ENCODE results near the gene CARF. TPM values are rescaled to one million over a fixed set of nuclear protein-coding genes. Genes with fewer than 3 reads are reported as not detected.

Gene CARF
- total RNA-seq, 1 experiment from 2014 or later = 13.8 TPM

DNA sequence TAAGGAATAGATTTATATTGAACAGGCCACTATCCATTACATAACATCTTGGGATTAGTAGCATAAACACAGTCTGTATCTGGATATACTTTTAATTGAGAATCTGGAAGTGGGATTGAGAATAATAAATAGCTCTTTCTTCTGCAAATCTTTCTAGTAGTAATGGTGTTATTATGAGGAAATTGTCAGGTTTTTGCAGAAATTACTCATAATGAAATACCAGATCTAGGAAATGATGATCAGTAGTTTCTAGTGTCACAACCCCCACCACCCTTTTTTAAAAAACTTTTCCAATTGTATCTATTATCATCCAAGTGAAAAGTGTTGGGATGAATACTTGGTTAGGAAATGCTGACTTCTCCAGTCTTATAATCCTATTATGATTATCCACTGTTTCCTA, 121.3 kb downstream of the CARF start:
- Histone ChIP-seq H3K4me1 (ENCODE audit: low read length) (no peaks in the 10 kb centered on the region), H3K9me2 (replicated peaks; ENCODE audit: insufficient read depth, low read length) (no peaks in the 10 kb centered on the region; the same call in 1 of the 2 replicates), H3K27ac (ENCODE audit: low read length) (no peak overlapping the region), H3K27me3 (ENCODE audit: low read length) (no peaks in the 10 kb centered on the region), H2AFZ (ENCODE audit: low read length) (no peak overlapping the region), H3K4me2 (ENCODE audit: low read depth, low read length, poor library complexity, severe bottlenecking) (no peak overlapping the region), H3K9ac (ENCODE audit: low read length) (no peak overlapping the region), H4K20me1 (ENCODE audit: insufficient read depth, low read depth, low read length) (no peaks in the 10 kb centered on the region), H3K9me3 (ENCODE audit: low read length) (no peaks in the 10 kb centered on the region), H3K4me3 (ENCODE audit: low read length) (no peak overlapping the region), H3K79me2 (ENCODE audit: low read length) (peaks cover 7% of the 10 kb centered on the region; the same call in 1 of the 2 replicates), H3K36me3 (ENCODE audit: insufficient read depth, low read length) (no peaks in the 10 kb centered on the region)
- DNase-seq = no peak

- no peak for DNase-seq
- Histone ChIP-seq H3K36me3 (ENCODE audit: insufficient read depth, low read length) (no peaks in the 10 kb centered on the region), H3K4me1 (ENCODE audit: low read length) (no peaks in the 10 kb centered on the region)
Measured at GRCh38 chr2:203035879-203036470, 123.9 kb downstream of the CARF start.

More at GRCh38 chr2:203035879-203036470, 123.9 kb downstream of the CARF start:
- Histone ChIP-seq H3K9me3 (ENCODE audit: low read length) (no peaks in the 10 kb centered on the region), H2AFZ (ENCODE audit: low read length) (no peak overlapping the region), H3K27ac (ENCODE audit: low read length) (no peak overlapping the region), H3K9me2 (replicated peaks; ENCODE audit: insufficient read depth, low read length) (no peaks in the 10 kb centered on the region), H3K4me2 (ENCODE audit: low read depth, low read length, poor library complexity, severe bottlenecking) (no peak overlapping the region), H4K20me1 (ENCODE audit: insufficient read depth, low read depth, low read length) (no peaks in the 10 kb centered on the region), H3K27me3 (ENCODE audit: low read length) (no peaks in the 10 kb centered on the region), H3K4me3 (ENCODE audit: low read length) (no peak overlapping the region), H3K79me2 (ENCODE audit: low read length) (peaks cover 7% of the 10 kb centered on the region; the same call in 1 of the 2 replicates), H3K9ac (ENCODE audit: low read length) (no peak overlapping the region)

Small RNA genes lying within 50 kb of the gene (small RNA-seq; reads per million reads assigned to genes)
- not detected for gene AC010900.2

Other genes with a start within 250 kb of the CARF start
- 10.1 and 13.2 TPM in 2 replicates for gene ICA1L, start 40.5 kb upstream of the CARF start, total RNA-seq (2014; rRNA removed; shearing (Covaris generic); ENCODE audit: low replicate concordance)
- gene WDR12, start 602 bp upstream of the CARF start, total RNA-seq (2014; rRNA removed; shearing (Covaris generic); ENCODE audit: low replicate concordance) = 63.9 and 129 TPM in 2 replicates
- 20.7 and 22.4 TPM in 2 replicates for gene NBEAL1, start 102.6 kb downstream of the CARF start, total RNA-seq (2014; rRNA removed; shearing (Covaris generic); ENCODE audit: low replicate concordance)